Spleen (tissue), 11 donors: ENCODE results near the gene TBCD. TPM values are rescaled to one million over a fixed set of nuclear protein-coding genes. Genes with fewer than 3 reads are reported as not detected.

Experiments
- DNase-seq: peaks from one replicate; pipeline ENCODE4 v3.0.0-alpha.2; 2020
- H3K27ac ChIP-seq, 8 donors: fragments of 200-600 bp; sonication (generic) in 7 of 8; 1 replicate in 4 of 8; 2 replicates in 4 of 8; pipeline versions ENCODE4 v1.5.0 to v1.8.0; 2016 to 2021; ENCODE audit warnings: inconsistent platforms in 4 of 8, mild to moderate bottlenecking in 4 of 8, moderate library complexity in 1 of 8
- H3K27me3 ChIP-seq, 7 donors: fragments of 200-600 bp; sonication (generic) in 6 of 7; replicated peaks in 1 of 7; 1 replicate in 4 of 7; 2 replicates in 3 of 7; pipeline versions ENCODE4 v1.5.0 to v1.8.0; 2016 to 2021; ENCODE audit warnings: inconsistent platforms in 3 of 7, mild to moderate bottlenecking in 1 of 7
- H3K36me3 ChIP-seq, 6 donors: fragments of 200-600 bp; sonication (generic) in 5 of 6; 1 replicate in 4 of 6; 2 replicates in 2 of 6; pipeline versions ENCODE4 v1.5.0 to v1.8.0; 2016 to 2021; ENCODE audit warnings: inconsistent platforms in 2 of 6
- H3K4me1 ChIP-seq, 6 donors: fragments of 200-600 bp; sonication (generic) in 5 of 6; 1 replicate in 3 of 6; 2 replicates in 3 of 6; pipeline versions ENCODE4 v1.5.0 to v1.8.0; 2016 to 2021; ENCODE audit warnings: inconsistent platforms in 3 of 6
- H3K4me3 ChIP-seq, 8 donors: fragments of 200-600 bp; sonication (generic) in 7 of 8; 1 replicate in 4 of 8; 2 replicates in 4 of 8; pipeline versions ENCODE4 v1.5.0 to v1.8.0; 2016 to 2021; ENCODE audit warnings: inconsistent platforms in 4 of 8, mild to moderate bottlenecking in 4 of 8, moderate library complexity in 2 of 8
- H3K9me3 ChIP-seq, 8 donors: fragments of 200-600 bp; sonication (generic) in 7 of 8; 1 replicate in 4 of 8; 2 replicates in 4 of 8; pipeline versions ENCODE4 v1.5.0 to v1.8.0; 2016 to 2021; ENCODE audit warnings: inconsistent platforms in 4 of 8
- CTCF ChIP-seq, 11 experiments: fragments of 200-600 bp in 7 of 11; fragments of 450-650 bp in 4 of 11; sonication (generic) in 4 of 11; IDR thresholded peaks in 8 of 11; conservative IDR thresholded peaks in 3 of 11; 1 replicate in 7 of 11; 2 replicates in 4 of 11; pipeline versions ENCODE4 v1.4.0 to v1.8.0; 2016 to 2021; ENCODE audit warnings: antibody characterized with exemption in 11 of 11, inconsistent platforms in 4 of 11, mild to moderate bottlenecking in 1 of 11
- POLR2A ChIP-seq, 3 donors: fragments of 450-650 bp; IDR thresholded peaks; one replicate each; pipeline ENCODE4 v1.5.1; 2017; ENCODE audit warnings: antibody characterized with exemption in 3 of 3, mild to moderate bottlenecking in 1 of 3
- POLR2AphosphoS5 ChIP-seq, 3 donors: sonication (generic); formaldehyde crosslinking; IDR thresholded peaks; one replicate each; pipeline ENCODE4 v1.5.1; 2017; ENCODE audit warnings: antibody characterized with exemption in 3 of 3
- WGBS, 5 donors: extraction: QIAGEN DNeasy Blood & Tissue Kit in 3 of 5; methylation state at CpG; one replicate each; pipeline versions ENCODE4 v1.1.5 to v1.1.7; 2013 to 2018; 5-methylcytosine and 5-hydroxymethylcytosine counted together
- intact Hi-C: fragments of 100-400 bp; cut with DNase I; formaldehyde crosslinking; loops from one replicate; pipeline ENCODE4 v1.15.0; 2023; ENCODE audit warnings: low total_unique reads
- polyA plus RNA-seq, 3 donors: library from polyadenylated mRNA; stranded (reverse); fragments of 200-250 nt; gene quantifications; one replicate each; pipeline ENCODE4 v1.2.1, GENCODE V29; 2013
- total RNA-seq, 7 donors: library from RNA; depleted of rRNA in 3 of 7; stranded (reverse); fragments of >200 nt in 3 of 7; fragmentation: NEBNext Ultra II Directional in 4 of 7; extraction: Animal tissue kit (Norgen Biotek cat#: 25700) in 4 of 7; gene quantifications; one replicate each; pipeline versions ENCODE4 v1.1.0 to v1.2.1, GENCODE V29; 2016 to 2021
- donor health status: healthy with polysubstance abuse.
- donor health status: DM: no; HTN: no; CAD: no; lungs with moderate emphysema.
- donor health status: DM: no; HTN: no; CAD: no.
- donor health status: Bipolar disorder and iron deficiency.
- donor health status: healthy.
- donor health status: DM: no; HTN: no; CAD: no.
- donor health status: DM: yes; HTN: yes; CAD: no.

Gene TBCD
- total and polyA plus RNA-seq, 10 donors, result 55.6 to 207 (median 108) TPM

- 94 to 98% (median 96%) methylated on average over 9 to 18 of the region's 18 CpGs for WGBS, 5 donors
- peak; percentile 67 for DNase-seq
- H3K27ac ChIP-seq, result no peak overlapping the region
Observed at GRCh38 chr17:82956146-82956725, 204.4 kb downstream of the TBCD start.

GRCh38 chr17:82956726-82957468 is 205.0 kb downstream of the TBCD start:
- DNase-seq, result peak; percentile 65
- Histone ChIP-seq H3K4me3 (no peak overlapping the region), H3K4me1 (no peaks in the 10 kb centered on the region), H3K9me3 (peaks cover 0 to 44% (median 35%) of the 10 kb centered on the region in 8 donors), H3K27ac (no peak overlapping the region), H3K36me3 (peaks cover 0 to 55% (median 6%) of the 10 kb centered on the region in 6 donors), H3K27me3 (no peaks in the 10 kb centered on the region)
- TF ChIP-seq CTCF (IDR thresholded peaks at IDR 0.05 in 8 of 11, conservative IDR thresholded peaks at IDR 0.05 in 3 of 11) (no peak), POLR2A (IDR thresholded peaks at IDR 0.05) (no peak), POLR2AphosphoS5 (IDR thresholded peaks at IDR 0.05) (no peak)
- intact Hi-C loops, result no loop called here
- 94 to 100% (median 96%) methylated on average over 4 to 33 of the region's 33 CpGs for WGBS, 5 donors

More at GRCh38 chr17:82956146-82956725, 204.4 kb downstream of the TBCD start:
- Histone ChIP-seq H3K9me3 (peaks cover 0 to 45% (median 35%) of the 10 kb centered on the region in 8 donors), H3K36me3 (peaks cover 0 to 60% (median 6%) of the 10 kb centered on the region in 6 donors), H3K4me3 (no peak overlapping the region), H3K4me1 (no peaks in the 10 kb centered on the region), H3K27me3 (no peaks in the 10 kb centered on the region)
- intact Hi-C loops, result no loop called here
- TF ChIP-seq POLR2A (IDR thresholded peaks at IDR 0.05), result no peak
- no peak for TF ChIP-seq POLR2AphosphoS5 (IDR thresholded peaks at IDR 0.05)
- no peak for TF ChIP-seq CTCF (IDR thresholded peaks at IDR 0.05 in 8 of 11, conservative IDR thresholded peaks at IDR 0.05 in 3 of 11)

- DNase-seq, result no peak
- TF ChIP-seq POLR2AphosphoS5 (IDR thresholded peaks at IDR 0.05) (no peak), POLR2A (IDR thresholded peaks at IDR 0.05) (no peak), CTCF (IDR thresholded peaks at IDR 0.05 in 8 of 11, conservative IDR thresholded peaks at IDR 0.05 in 3 of 11) (no peak)
- intact Hi-C loops, result no loop called here
- no peaks in the 10 kb centered on the region for H3K27me3 ChIP-seq
- H3K36me3 ChIP-seq, result peaks cover 0 to 49% (median 6%) of the 10 kb centered on the region in 6 donors
- 84 to 95% (median 93%) methylated on average over 8 of the region's 8 CpGs for WGBS, 5 donors
- peaks cover 0 to 41% (median 35%) of the 10 kb centered on the region in 8 donors for H3K9me3 ChIP-seq
- no peak overlapping the region for H3K27ac ChIP-seq
- no peak overlapping the region for H3K4me3 ChIP-seq
- peaks cover 0 to 1% (median 0%) of the 10 kb centered on the region in 6 donors for H3K4me1 ChIP-seq
Observed at GRCh38 chr17:82957469-82957795, 205.6 kb downstream of the TBCD start.

GRCh38 chr17:82957961-82958561 is 206.2 kb downstream of the TBCD start:
- 91 to 95% (median 93%) methylated on average over 22 to 30 of the region's 30 CpGs for WGBS, 5 donors
- no peak overlapping the region for H3K4me3 ChIP-seq
- peak; percentile 51 for DNase-seq
- peaks cover 0 to 49% (median 6%) of the 10 kb centered on the region in 6 donors for H3K36me3 ChIP-seq
- TF ChIP-seq POLR2A (IDR thresholded peaks at IDR 0.05), result no peak
- TF ChIP-seq POLR2AphosphoS5 (IDR thresholded peaks at IDR 0.05), result no peak
- TF ChIP-seq CTCF (IDR thresholded peaks at IDR 0.05 in 8 of 11, conservative IDR thresholded peaks at IDR 0.05 in 3 of 11), result no peak
- H3K27ac ChIP-seq, result no peak overlapping the region
- peaks cover 0 to 8% (median 4%) of the 10 kb centered on the region in 6 donors for H3K4me1 ChIP-seq
- intact Hi-C loops, result no loop called here
- H3K9me3 ChIP-seq, result peaks cover 0 to 35% (median 30%) of the 10 kb centered on the region in 8 donors
- no peaks in the 10 kb centered on the region for H3K27me3 ChIP-seq
